Smooth muscle cell (in vitro differentiated cells): ENCODE data around the gene RAD9A. TPM values are rescaled to one million over a fixed set of nuclear protein-coding genes. Genes with fewer than 3 reads are reported as not detected.

Experiments used
- DNase-seq: peaks from one replicate; lab custom pipeline; 2025; ENCODE audit not compliant: unreplicated experiment; lab: John Stamatoyannopoulos, UW
- H2AFZ ChIP-seq: fragments of 200-600 bp; sonication (generic); 2 replicates; pipeline ENCODE4 v1.6.0; 2016; ENCODE audit warnings: antibody characterized with exemption, low read depth, mild to moderate bottlenecking
- H3F3A ChIP-seq: fragments of 200-600 bp; sonication (generic); 2 replicates; pipeline ENCODE4 v1.6.0; 2017; ENCODE audit warnings: antibody characterized with exemption, low read depth
- H3K27ac ChIP-seq: fragments of 200-600 bp; sonication (generic); 2 replicates; pipeline ENCODE4 v1.5.1; 2016; ENCODE audit warnings: low read depth, mild to moderate bottlenecking
- H3K27me3 ChIP-seq: fragments of 200-600 bp; sonication (generic); 2 replicates; pipeline ENCODE4 v1.6.1; 2016; ENCODE audit warnings: low read depth, mild to moderate bottlenecking
- H3K36me3 ChIP-seq: fragments of 200-600 bp; sonication (generic); 2 replicates; pipeline ENCODE4 v1.5.1; 2016; ENCODE audit warnings: low read depth
- H3K4me1 ChIP-seq: fragments of 200-600 bp; sonication (generic); 2 replicates; pipeline ENCODE4 v1.5.1; 2016; ENCODE audit warnings: low read depth
- H3K4me2 ChIP-seq: fragments of 200-600 bp; sonication (generic); 2 replicates; pipeline ENCODE4 v1.6.0; 2016; ENCODE audit warnings: mild to moderate bottlenecking
- H3K4me3 ChIP-seq: fragments of 200-600 bp; sonication (generic); 2 replicates; pipeline ENCODE4 v1.5.1; 2016; ENCODE audit warnings: mild to moderate bottlenecking
- H3K79me2 ChIP-seq: fragments of 200-600 bp; sonication (generic); 2 replicates; pipeline ENCODE4 v1.6.0; 2016; ENCODE audit warnings: low read depth, mild to moderate bottlenecking
- H3K9ac ChIP-seq: fragments of 200-600 bp; sonication (generic); 2 replicates; pipeline ENCODE4 v1.6.0; 2016; ENCODE audit warnings: low read depth
- H3K9me3 ChIP-seq: fragments of 200-600 bp; sonication (generic); replicated peaks from 2 replicates; pipeline ENCODE4 v1.5.1; 2016; ENCODE audit warnings: low read depth
- H4K20me1 ChIP-seq: fragments of 200-600 bp; sonication (generic); 2 replicates; pipeline ENCODE4 v1.6.0; 2016; ENCODE audit warnings: low read depth
- WGBS: methylation state at CpG from one replicate; pipeline ENCODE4 v1.1.7; 2016; ENCODE audit warnings: low lambda C conversion rate; 5-methylcytosine and 5-hydroxymethylcytosine counted together
- polyA plus RNA-seq: library from polyadenylated mRNA; unstranded; fragments of >200 nt; fragmentation: Nextera tagmentation; extraction: Ambion mirVana; gene quantifications from 2 replicates; pipeline ENCODE4 v1.2.1, GENCODE V29; 2016
- total RNA-seq: library from RNA; depleted of rRNA; stranded (reverse); fragments of >200 nt; gene quantifications from 2 replicates; pipeline ENCODE4 v1.2.3, GENCODE V29; 2014
- TF ChIP-seq, protein P1 (sequence below): fragments of 200-600 bp; sonication (generic); IDR thresholded peaks from 2 replicates; pipeline ENCODE4 v1.5.1; 2017; ENCODE audit warnings: borderline replicate concordance, mild to moderate bottlenecking, antibody characterized with exemption; ENCODE audit not compliant: insufficient read depth, poor library complexity, severe bottlenecking

The RAD9A gene
- total and polyA plus RNA-seq, 2 experiments from 2014 or later = 19.5 to 21.4 TPM

DNA sequence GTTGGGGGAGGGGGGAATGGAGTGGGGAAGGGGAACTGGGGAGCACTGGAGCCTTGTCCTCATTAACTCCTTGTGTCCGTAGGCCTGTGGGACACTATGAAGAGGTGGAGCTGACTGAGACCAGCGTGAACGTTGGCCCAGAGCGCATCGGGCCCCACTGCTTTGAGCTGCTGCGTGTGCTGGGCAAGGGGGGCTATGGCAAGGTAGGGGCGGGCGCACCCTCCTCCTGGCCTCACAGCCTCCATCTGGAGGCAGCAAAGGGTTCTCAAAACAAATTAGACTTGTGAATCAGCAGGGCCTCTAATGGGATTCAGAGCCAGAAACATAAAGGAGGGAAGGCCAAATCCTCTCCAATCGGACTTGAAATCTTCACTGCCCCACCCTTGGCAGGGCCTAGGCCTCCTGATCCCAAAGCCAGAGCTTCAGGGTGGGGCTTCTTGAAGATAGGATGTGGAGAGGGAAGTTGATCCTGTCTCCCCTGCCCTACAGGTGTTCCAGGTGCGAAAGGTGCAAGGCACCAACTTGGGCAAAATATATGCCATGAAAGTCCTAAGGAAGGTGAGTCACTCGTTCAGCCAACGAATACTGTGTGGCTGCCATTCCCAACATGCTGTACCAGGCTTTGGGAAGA, 37.4 kb downstream of the RAD9A start:
- Histone ChIP-seq H3K79me2 (peaks cover 24% of the 10 kb centered on the region), H4K20me1 (no peaks in the 10 kb centered on the region), H3K27me3 (no peaks in the 10 kb centered on the region), H3K4me1 (no peaks in the 10 kb centered on the region), H3K27ac (peak overlapping the region; percentile 74), H3K9ac (peak overlapping the region; percentile 94), H3F3A (no peaks in the 10 kb centered on the region), H3K4me3 (peak overlapping the region; percentile 80), H3K36me3 (no peaks in the 10 kb centered on the region), H2AFZ (no peak overlapping the region), H3K9me3 (no peaks in the 10 kb centered on the region), H3K4me2 (peak overlapping the region; percentile 99)
- WGBS = 59% methylated on average over 12 of the region's 12 CpGs
- no peak for DNase-seq
- TF ChIP-seq, protein P1, sequence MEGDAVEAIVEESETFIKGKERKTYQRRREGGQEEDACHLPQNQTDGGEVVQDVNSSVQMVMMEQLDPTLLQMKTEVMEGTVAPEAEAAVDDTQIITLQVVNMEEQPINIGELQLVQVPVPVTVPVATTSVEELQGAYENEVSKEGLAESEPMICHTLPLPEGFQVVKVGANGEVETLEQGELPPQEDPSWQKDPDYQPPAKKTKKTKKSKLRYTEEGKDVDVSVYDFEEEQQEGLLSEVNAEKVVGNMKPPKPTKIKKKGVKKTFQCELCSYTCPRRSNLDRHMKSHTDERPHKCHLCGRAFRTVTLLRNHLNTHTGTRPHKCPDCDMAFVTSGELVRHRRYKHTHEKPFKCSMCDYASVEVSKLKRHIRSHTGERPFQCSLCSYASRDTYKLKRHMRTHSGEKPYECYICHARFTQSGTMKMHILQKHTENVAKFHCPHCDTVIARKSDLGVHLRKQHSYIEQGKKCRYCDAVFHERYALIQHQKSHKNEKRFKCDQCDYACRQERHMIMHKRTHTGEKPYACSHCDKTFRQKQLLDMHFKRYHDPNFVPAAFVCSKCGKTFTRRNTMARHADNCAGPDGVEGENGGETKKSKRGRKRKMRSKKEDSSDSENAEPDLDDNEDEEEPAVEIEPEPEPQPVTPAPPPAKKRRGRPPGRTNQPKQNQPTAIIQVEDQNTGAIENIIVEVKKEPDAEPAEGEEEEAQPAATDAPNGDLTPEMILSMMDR = no peak

DNA sequence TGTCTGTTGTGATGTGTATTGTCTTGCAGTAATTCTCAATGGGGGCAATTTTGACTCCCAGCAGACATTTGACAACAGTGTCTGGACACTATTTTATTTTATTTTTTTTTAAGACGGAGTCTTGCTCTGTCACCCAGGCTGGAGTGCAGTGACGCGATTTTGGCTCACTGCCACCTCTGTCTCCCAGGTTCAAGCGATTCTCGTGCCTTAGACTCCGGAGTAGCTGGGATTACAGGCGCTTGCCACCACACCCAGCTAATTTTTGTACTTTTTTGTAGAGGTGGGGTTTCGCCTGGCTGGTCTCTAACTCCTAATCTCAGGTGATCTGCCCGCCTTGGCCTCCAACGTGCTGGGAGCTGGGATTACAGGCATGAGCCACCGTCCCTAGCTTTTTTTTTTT, 37.9 kb downstream of the RAD9A start:
- 96% methylated on average over 11 of the region's 11 CpGs for WGBS
- Histone ChIP-seq H3K9ac (no peak overlapping the region), H3K4me1 (no peaks in the 10 kb centered on the region), H3K27ac (no peak overlapping the region), H3K27me3 (no peaks in the 10 kb centered on the region), H3K36me3 (no peaks in the 10 kb centered on the region), H3K79me2 (peaks cover 24% of the 10 kb centered on the region), H3K4me2 (no peak overlapping the region), H2AFZ (no peak overlapping the region), H3K4me3 (no peak overlapping the region), H4K20me1 (no peaks in the 10 kb centered on the region), H3K9me3 (no peaks in the 10 kb centered on the region), H3F3A (no peaks in the 10 kb centered on the region)
- no peak for DNase-seq
- TF ChIP-seq, protein P1 = no peak

DNA sequence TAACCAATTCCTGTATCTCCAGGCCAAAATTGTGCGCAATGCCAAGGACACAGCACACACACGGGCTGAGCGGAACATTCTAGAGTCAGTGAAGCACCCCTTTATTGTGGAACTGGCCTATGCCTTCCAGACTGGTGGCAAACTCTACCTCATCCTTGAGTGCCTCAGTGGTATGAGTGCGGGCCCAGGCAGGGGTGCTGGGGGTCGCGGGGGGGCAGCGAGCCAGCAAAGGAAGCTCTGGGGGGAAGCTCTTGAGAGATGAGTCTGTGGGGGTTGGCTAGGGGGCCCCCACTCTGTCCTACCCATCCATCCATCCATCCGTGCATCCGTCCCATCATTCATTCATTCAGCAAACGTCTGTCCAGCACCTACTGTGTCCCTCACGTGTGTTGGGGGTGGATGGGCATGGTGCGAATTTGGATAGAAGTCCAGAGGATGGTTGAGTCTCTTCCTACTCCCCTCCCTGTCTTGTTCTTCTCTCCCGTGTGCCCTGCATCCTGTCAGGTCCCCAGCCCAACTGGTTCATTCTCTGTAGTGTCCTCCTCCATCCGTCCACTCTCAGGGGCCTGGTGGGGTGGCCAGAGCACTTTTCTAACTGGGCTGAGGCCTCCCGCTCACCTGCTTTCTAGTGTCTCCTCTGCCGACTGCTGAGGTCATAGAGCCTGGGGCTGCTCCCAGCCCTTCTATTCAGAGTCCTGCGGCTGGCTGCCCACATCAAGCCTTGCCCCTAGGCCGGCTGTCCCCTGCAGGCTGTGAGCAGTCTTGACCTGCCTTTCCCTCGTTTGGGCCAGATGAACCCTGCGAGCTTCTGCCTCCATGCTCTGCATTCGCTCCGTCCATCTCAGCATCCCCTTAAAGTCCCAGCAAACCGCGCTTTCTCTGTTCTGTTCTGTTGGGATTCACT, 39.8 kb downstream of the RAD9A start:
- no peaks in the 10 kb centered on the region for H3K27me3 ChIP-seq
- H2AFZ ChIP-seq = no peak overlapping the region
- no peaks in the 10 kb centered on the region for H4K20me1 ChIP-seq
- no peak overlapping the region for H3K27ac ChIP-seq
- no peaks in the 10 kb centered on the region for H3K36me3 ChIP-seq
- H3K9ac ChIP-seq = no peak overlapping the region
- no peaks in the 10 kb centered on the region for H3K9me3 ChIP-seq
- no peak for DNase-seq
- H3K79me2 ChIP-seq = peaks cover 24% of the 10 kb centered on the region
- TF ChIP-seq, protein P1 = no peak
- H3K4me2 ChIP-seq = no peak overlapping the region
- H3K4me1 ChIP-seq = no peaks in the 10 kb centered on the region
- no peaks in the 10 kb centered on the region for H3F3A ChIP-seq
- no peak overlapping the region for H3K4me3 ChIP-seq
- WGBS = 98% methylated on average over 24 of the region's 24 CpGs
